Activated CD8-positive, alpha-beta memory T cell treated with anti-CD3 and anti-CD28 coated beads, Interleukin-2, amount 10 ng/mL, durations not matched to agents 7 days and 5 days (primary cell): ENCODE results near the gene ARF3. TPM values are rescaled to one million over a fixed set of nuclear protein-coding genes. Genes with fewer than 3 reads are reported as not detected.
"Not testable (repeated sequence)": the region's sequence is repeated elsewhere in the genome, so short reads cannot be mapped to it uniquely, and the experiment has no call there.

Source experiments
- ATAC-seq: fragments of 150-1000 bp; cut with Tn5 transposase; one replicate; pipeline ENCODE4 v1.10.0; 2021; ENCODE audit warnings: moderate library complexity
- CTCF ChIA-PET: fragments of 350-600 bp; sonication (Branson Sonifier 250); formaldehyde crosslinking; loops from one replicate; lab custom pipeline; 2021; ENCODE audit warnings: antibody characterized with exemption; lab: Charles Lee
- DNase-seq: peaks from one replicate; pipeline ENCODE4 v3.0.0-alpha.2; 2020
- H3K27ac Mint-ChIP-seq: one replicate; pipeline ENCODE4 v1.8.0; 2021; ENCODE audit warnings: mild to moderate bottlenecking, mixed read lengths
- H3K27me3 Mint-ChIP-seq: one replicate; pipeline ENCODE4 v1.8.0; 2021; ENCODE audit warnings: mixed read lengths
- H3K36me3 Mint-ChIP-seq: one replicate; pipeline ENCODE4 v1.8.0; 2021; ENCODE audit warnings: mild to moderate bottlenecking, mixed read lengths
- H3K4me1 Mint-ChIP-seq: one replicate; pipeline ENCODE4 v1.8.0; 2021; ENCODE audit warnings: mixed read lengths
- H3K4me3 Mint-ChIP-seq: one replicate; pipeline ENCODE4 v1.8.0; 2021; ENCODE audit warnings: mild to moderate bottlenecking, moderate library complexity, mixed read lengths
- H3K9me3 Mint-ChIP-seq: one replicate; pipeline ENCODE4 v1.8.0; 2022; ENCODE audit warnings: low read depth, mixed read lengths
- total RNA-seq, 2 experiments: library from RNA; stranded (reverse); gene quantifications; one replicate each; pipeline ENCODE4 v1.2.3, GENCODE V29; 2021

The ARF3 gene
- total RNA-seq, 2 experiments from 2014 or later = 89.4 to 118 TPM

- Mint-ChIP-seq H3K36me3 (peaks cover 22% of the 10 kb centered on the region), H3K27ac (peak overlapping the region; percentile 56), H3K4me3 (no peak overlapping the region)
Observed at GRCh38 chr12:48927261-48927660, 30.0 kb downstream of the ARF3 start.

DNA sequence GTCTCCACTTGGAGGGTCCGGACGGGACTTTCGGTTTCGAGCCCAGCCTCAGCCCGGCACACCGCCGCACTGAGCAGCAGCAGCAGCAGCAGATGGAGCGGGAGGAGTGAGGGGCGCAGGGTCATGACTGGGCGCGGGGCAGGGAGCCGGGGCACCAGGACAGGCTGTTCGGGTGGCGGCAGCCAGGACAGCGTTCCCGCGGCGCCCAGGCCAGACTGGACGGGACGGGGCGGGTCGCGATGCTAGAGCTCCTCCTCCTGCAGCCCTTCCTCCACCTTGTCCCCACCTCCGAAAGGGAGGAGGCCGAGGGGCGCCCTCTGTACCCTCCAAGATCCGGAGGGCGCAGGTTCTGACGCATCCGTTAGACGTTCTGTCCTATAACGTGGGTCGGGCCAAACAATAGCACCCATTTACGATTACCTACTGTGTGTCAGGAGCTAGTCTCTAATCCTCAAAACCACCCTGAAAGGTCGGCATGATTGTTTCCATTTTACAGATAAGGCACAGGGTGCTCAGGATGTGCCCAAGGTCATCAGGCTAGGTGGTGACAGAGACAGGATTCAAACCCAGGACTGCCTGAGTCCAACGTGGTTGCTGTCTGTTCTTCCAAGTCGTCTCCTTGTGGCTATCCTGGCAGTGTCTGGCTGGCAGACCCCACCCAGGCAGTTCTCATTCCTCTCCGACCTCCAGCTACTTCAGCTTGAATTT, 31.8 kb downstream of the ARF3 start, which contains the start of gene FKBP11:
TSS of gene FKBP11 (minus strand) at position 189 of the 708 bp plus-strand sequence. CDS start at position 125, 64 bp downstream.
- no peaks in the 10 kb centered on the region for H3K27me3 Mint-ChIP-seq
- ATAC-seq (peak; percentile 93), DNase-seq (peak; percentile 87)
- H3K9me3 Mint-ChIP-seq = no peaks in the 10 kb centered on the region
- CTCF ChIA-PET = interaction anchor here (0.6 to 7.6 kb wide), 21 partner anchors 10 to 95 kb away, joined by 3 to 93 read pairs (median 4); partner anchors contain the start of genes ARF3, DDX23, RND1 and WNT1
- peak within 1 kb of the TSS; percentile 92 for H3K4me3 Mint-ChIP-seq
- H3K4me1 Mint-ChIP-seq = peaks cover 43% of the 10 kb centered on the region
- H3K36me3 Mint-ChIP-seq = peaks cover 22% of the 10 kb centered on the region
- H3K27ac Mint-ChIP-seq = peak within 1 kb of the TSS; percentile 95

More at GRCh38 chr12:48927261-48927660, 30.0 kb downstream of the ARF3 start:
- DNase-seq = no peak
- no peak for ATAC-seq
- no peaks in the 10 kb centered on the region for H3K27me3 Mint-ChIP-seq
- no peaks in the 10 kb centered on the region for H3K9me3 Mint-ChIP-seq
- peaks cover 38% of the 10 kb centered on the region for H3K4me1 Mint-ChIP-seq
- CTCF ChIA-PET = interaction anchor here (0.7 to 7.6 kb wide), 7 partner anchors 9 to 643 kb away, joined by 3 to 65 read pairs (median 4); partner anchors contain the start of gene WNT1

- ATAC-seq (peak; percentile 74), DNase-seq (peak; percentile 83)
- CTCF ChIA-PET = interaction anchor here (0.7 to 7.6 kb wide), 20 partner anchors 10 to 95 kb away, joined by 3 to 93 read pairs (median 4); partner anchors contain the start of genes ARF3, DDN, DDX23 and RND1
- H3K9me3 Mint-ChIP-seq = no peaks in the 10 kb centered on the region
- H3K4me3 Mint-ChIP-seq = peak overlapping the region; percentile 92
- peak overlapping the region; percentile 95 for H3K27ac Mint-ChIP-seq
- H3K36me3 Mint-ChIP-seq = peaks cover 19% of the 10 kb centered on the region
- peaks cover 43% of the 10 kb centered on the region for H3K4me1 Mint-ChIP-seq
- H3K27me3 Mint-ChIP-seq = no peaks in the 10 kb centered on the region
Observed at GRCh38 chr12:48924617-48925303, 32.5 kb downstream of the ARF3 start.

- no peak for ATAC-seq
- Mint-ChIP-seq H3K4me1 (peaks cover 49% of the 10 kb centered on the region), H3K27me3 (no peaks in the 10 kb centered on the region), H3K27ac (peak overlapping the region; percentile 66), H3K4me3 (no peak overlapping the region), H3K9me3 (no peaks in the 10 kb centered on the region), H3K36me3 (peaks cover 18% of the 10 kb centered on the region)
- DNase-seq = no peak
- CTCF ChIA-PET = interaction anchor here (1.0 to 7.6 kb wide), 9 partner anchors 12 to 76 kb away, joined by 4 to 93 read pairs (median 26); partner anchors contain the start of genes DDN and WNT1
Observed at GRCh38 chr12:48923117-48923516, 34.2 kb downstream of the ARF3 start.

- Mint-ChIP-seq H3K27ac (peak overlapping the region; percentile 84), H3K4me3 (peak overlapping the region; percentile 70), H3K4me1 (peaks cover 31% of the 10 kb centered on the region), H3K36me3 (peaks cover 16% of the 10 kb centered on the region), H3K27me3 (no peaks in the 10 kb centered on the region), H3K9me3 (no peaks in the 10 kb centered on the region)
- CTCF ChIA-PET = interaction anchor here (0.6 to 1.9 kb wide), 12 partner anchors 10 to 103 kb away, joined by 3 to 9 read pairs (median 4); partner anchors contain the start of genes RND1 and WNT1
- ATAC-seq = peak; percentile 89
- DNase-seq = peak; percentile 77
Observed at GRCh38 chr12:48917857-48918537, 39.3 kb downstream of the ARF3 start.

DNA sequence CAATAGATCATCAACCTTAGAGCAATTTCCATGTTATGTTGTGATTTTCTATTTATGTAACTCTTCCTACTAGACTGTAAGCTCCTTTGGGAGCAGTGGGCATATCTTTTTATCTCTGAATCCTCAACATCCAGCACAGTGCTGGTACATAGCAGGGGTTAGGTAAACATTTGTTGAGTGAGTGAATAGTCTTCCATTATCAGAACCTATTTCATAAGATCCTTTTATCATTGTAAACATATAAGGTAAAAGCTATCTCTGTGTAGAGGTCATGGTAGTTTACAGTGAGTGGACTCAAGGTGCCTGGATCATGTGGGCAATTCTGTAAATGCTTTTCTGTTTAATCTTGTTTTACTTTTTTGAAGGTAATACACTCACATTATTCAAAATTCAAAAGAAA, 47.1 kb downstream of the ARF3 start:
- CTCF ChIA-PET = interaction anchor here (0.7 to 1.6 kb wide), 3 partner anchors 9 to 58 kb away, joined by 3 to 5 read pairs (median 3); partner anchors contain the start of gene DDX23
- no peak for ATAC-seq
- H3K27ac Mint-ChIP-seq = no peak overlapping the region
- H3K36me3 Mint-ChIP-seq = no peaks in the 10 kb centered on the region
- H3K27me3 Mint-ChIP-seq = peaks cover 9% of the 10 kb centered on the region
- H3K9me3 Mint-ChIP-seq = no peaks in the 10 kb centered on the region
- no peaks in the 10 kb centered on the region for H3K4me1 Mint-ChIP-seq
- DNase-seq = no peak
- no peak overlapping the region for H3K4me3 Mint-ChIP-seq

DNA sequence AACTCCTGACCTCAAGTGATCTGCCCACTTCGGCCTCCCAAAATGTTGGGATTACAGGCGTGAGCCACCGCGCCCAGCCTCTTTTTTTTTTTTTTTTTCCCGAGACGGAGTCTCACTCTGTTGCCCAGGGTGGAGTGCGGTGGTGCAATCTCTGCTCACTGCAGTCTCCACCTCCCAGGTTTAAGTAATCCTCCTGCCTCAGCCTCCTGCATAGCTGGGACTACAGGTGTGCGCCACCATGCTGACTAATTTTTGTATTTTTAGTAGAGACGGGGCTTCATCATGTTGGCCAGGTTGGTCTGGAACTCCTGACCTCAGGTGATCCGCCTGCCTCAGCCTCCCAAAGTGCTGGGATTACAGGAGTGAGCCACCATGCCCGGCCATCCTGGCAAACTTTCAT, 47.6 kb downstream of the ARF3 start:
- CTCF ChIA-PET = interaction anchor here (0.7 kb wide), 1 partner anchor 57 kb away, joined by 3 read pairs; the partner anchor contains the start of gene DDX23
- DNase-seq, H3K4me3 Mint-ChIP-seq, H3K36me3 Mint-ChIP-seq, H3K27me3 Mint-ChIP-seq, H3K27ac Mint-ChIP-seq, H3K9me3 Mint-ChIP-seq, ATAC-seq, H3K4me1 Mint-ChIP-seq: not testable (repeated sequence)

GRCh38 chr12:48907245-48907644, 50.0 kb downstream of the ARF3 start:
- H3K9me3 Mint-ChIP-seq = no peaks in the 10 kb centered on the region
- H3K4me3 Mint-ChIP-seq = no peak overlapping the region
- no peaks in the 10 kb centered on the region for H3K36me3 Mint-ChIP-seq
- CTCF ChIA-PET = interaction anchor here (0.9 to 1.3 kb wide), 4 partner anchors 10 to 83 kb away, joined by 3 to 4 read pairs (median 3); no protein-coding TSS in a partner anchor
- peaks cover 9% of the 10 kb centered on the region for H3K27me3 Mint-ChIP-seq
- peaks cover 12% of the 10 kb centered on the region for H3K4me1 Mint-ChIP-seq
- H3K27ac Mint-ChIP-seq = no peak overlapping the region
- no peak for ATAC-seq
- DNase-seq = no peak

- CTCF ChIA-PET = interaction anchor here (0.6 to 8.3 kb wide), 25 partner anchors 9 to 127 kb away, joined by 3 to 82 read pairs (median 4); partner anchors contain the start of genes ARF3, DDX23, FKBP11 and RND1
- peak overlapping the region; percentile 38 for H3K4me3 Mint-ChIP-seq
- H3K27me3 Mint-ChIP-seq = peaks cover 9% of the 10 kb centered on the region
- no peaks in the 10 kb centered on the region for H3K9me3 Mint-ChIP-seq
- peak overlapping the region; percentile 68 for H3K27ac Mint-ChIP-seq
- ATAC-seq (peak; percentile 91), DNase-seq (peak; percentile 88)
- peaks cover 19% of the 10 kb centered on the region for H3K4me1 Mint-ChIP-seq
- no peaks in the 10 kb centered on the region for H3K36me3 Mint-ChIP-seq
Observed at GRCh38 chr12:48903982-48904411, 53.3 kb downstream of the ARF3 start.

DNA sequence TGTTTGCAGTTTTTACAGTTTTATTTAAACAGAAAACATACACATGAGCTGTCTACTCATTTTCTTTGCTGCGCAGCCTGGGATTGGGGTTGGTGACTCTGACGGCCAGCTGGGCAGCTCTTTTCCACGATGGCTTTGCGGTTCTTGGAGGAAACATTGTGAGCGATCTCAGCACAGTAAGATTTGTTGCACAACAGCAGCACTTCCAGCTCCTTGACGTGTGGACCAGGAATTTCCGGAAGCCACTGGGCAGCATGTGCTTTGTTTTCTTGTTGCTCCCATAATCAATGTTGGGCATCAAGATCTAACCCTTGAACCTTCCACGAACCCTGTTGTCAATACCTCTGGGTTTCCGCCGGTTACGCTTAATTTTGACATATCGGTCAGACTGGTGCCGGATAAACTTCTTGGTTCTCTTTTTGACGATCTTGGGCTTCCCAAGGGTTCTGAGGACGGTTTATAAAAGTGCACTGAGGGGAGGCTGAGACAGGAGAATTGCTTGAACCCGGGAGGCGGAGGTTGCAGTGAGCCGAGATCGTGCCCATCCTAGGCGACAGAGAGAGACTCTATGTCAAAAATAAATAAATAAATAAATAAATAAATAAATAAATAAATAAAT, 53.8 kb downstream of the ARF3 start:
- CTCF ChIA-PET = interaction anchor here (0.7 to 8.3 kb wide), 26 partner anchors 10 to 94 kb away, joined by 3 to 82 read pairs (median 6); partner anchors contain the start of genes ARF3, DDX23, FKBP11 and WNT1
- no peaks in the 10 kb centered on the region for H3K36me3 Mint-ChIP-seq
- H3K27me3 Mint-ChIP-seq = peaks cover 12% of the 10 kb centered on the region
- H3K9me3 Mint-ChIP-seq = no peaks in the 10 kb centered on the region
- H3K4me1 Mint-ChIP-seq = peaks cover 19% of the 10 kb centered on the region
- peak overlapping the region; percentile 61 for H3K27ac Mint-ChIP-seq
- DNase-seq (no peak), ATAC-seq (no peak)
- peak overlapping the region; percentile 62 for H3K4me3 Mint-ChIP-seq

GRCh38 chr12:48901278-48901677, 56.0 kb downstream of the ARF3 start:
- DNase-seq (peak; percentile 60), ATAC-seq (peak; percentile 84)
- Mint-ChIP-seq H3K9me3 (no peaks in the 10 kb centered on the region), H3K4me1 (peaks cover 19% of the 10 kb centered on the region), H3K27ac (no peak overlapping the region), H3K4me3 (no peak overlapping the region), H3K36me3 (no peaks in the 10 kb centered on the region), H3K27me3 (peaks cover 21% of the 10 kb centered on the region)
- CTCF ChIA-PET = interaction anchor here (0.8 to 8.3 kb wide), 12 partner anchors 10 to 95 kb away, joined by 3 to 82 read pairs (median 5); partner anchors contain the start of genes DDX23, RND1 and WNT1

GRCh38 chr12:48899651-48900050, 57.6 kb downstream of the ARF3 start:
- CTCF ChIA-PET = interaction anchor here (0.6 to 8.3 kb wide), 7 partner anchors 9 to 89 kb away, joined by 3 to 82 read pairs (median 9); partner anchors contain the start of genes DDX23 and RND1
- no peak overlapping the region for H3K27ac Mint-ChIP-seq
- ATAC-seq = no peak
- H3K4me1 Mint-ChIP-seq = peaks cover 18% of the 10 kb centered on the region
- DNase-seq = no peak
- H3K9me3 Mint-ChIP-seq = no peaks in the 10 kb centered on the region
- H3K4me3 Mint-ChIP-seq = no peak overlapping the region
- no peaks in the 10 kb centered on the region for H3K36me3 Mint-ChIP-seq
- H3K27me3 Mint-ChIP-seq = peaks cover 16% of the 10 kb centered on the region
